ENCODE results near the gene MDH1.
A peak's percentile ranks its signal among the peaks of the same experiment; 100 is the strongest.
"Not testable (repeated sequence)": the region's sequence is repeated elsewhere in the genome, so short reads cannot be mapped to it uniquely, and the experiment has no call there.

MDH1 gene

GRCh38 chr2:63589148-63589958, 590 bp downstream of the MDH1 start:
- peak; percentile 29 for DNase-seq (ENCODE audit: low spot score)

DNA sequence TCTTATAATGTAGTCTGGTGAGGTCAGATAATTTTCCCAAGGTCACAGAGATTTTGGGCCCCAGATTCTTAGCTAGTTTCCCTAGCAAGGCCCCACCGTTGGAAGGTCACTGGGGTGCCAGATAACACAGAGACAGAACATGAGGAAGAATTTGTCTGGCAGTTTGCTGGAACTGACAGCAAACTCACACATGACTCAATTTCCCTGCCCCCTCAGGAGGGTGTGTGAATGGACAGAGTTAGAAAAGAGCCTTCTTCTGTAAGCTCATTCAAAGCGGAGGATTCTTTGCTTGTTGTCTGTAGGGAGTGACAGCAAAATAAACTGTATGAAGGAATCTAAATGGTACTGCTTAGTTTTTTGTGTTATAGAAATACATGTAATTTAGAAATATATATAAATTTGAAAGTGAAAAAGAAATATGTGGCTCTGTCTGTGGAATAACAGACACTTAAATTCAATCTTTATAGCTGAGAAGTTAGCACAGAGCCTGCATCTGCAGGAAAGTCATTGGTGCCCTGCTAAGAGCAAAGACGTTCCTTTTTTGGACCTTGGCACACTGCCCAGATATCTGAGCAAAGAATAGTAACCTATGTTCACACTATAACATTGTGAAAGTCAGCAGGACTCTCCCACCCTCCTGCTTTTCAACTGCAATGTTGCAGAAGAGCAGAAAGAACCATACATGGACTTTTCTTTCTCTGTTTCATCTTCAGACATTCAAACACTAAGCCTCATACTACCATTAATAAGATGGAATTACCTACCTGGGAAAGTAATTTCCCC, 2.1 kb downstream of the MDH1 start:
- peak; percentile 24 for DNase-seq (ENCODE audit: low spot score)

DNA sequence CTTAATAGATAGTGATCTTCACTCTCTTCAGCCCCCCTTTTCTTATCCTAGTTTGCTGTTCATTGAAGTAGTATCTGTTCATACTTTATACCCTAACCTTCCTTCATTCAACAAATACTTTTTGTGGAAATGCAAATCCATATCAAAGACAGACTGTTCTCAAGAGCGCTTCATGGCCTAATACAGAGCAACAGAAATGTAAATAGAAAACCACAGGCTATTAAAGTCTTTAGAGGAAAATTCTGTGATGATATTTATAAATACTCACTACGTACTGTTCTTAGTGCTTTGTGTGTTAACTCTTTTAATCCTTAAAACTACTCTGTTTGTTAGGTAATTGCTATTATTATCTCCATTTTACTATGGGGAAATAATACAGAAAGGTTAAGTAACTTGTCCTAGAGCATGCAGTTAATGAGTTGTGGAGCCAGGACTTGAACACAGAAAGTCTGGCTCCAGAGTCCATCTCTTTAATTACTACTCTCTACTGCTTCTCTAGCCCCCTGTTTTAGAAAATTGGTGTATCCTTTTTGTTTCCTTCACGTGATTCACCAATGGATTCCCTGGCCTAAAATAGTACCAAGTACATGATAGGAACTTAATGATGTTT, 2.9 kb downstream of the MDH1 start:
- no peak for DNase-seq (ENCODE audit: low spot score)

DNA sequence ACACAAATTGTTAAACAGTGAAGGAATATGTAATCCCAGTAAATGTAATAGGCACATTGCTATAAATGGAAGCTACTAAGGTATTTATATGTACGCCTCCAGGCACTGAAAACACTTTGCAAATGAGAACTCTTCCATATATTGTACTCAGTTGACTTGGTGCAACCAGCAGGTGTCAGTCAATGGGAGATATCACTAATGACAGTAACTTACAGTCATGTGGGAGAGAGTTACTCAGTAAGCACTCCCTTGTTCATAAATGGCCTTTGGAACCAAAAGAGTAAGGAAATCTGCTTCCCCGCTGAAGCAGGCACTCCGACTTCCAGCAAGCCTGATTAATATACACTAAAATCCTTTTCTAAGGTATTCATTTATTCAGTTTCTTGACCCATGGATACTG, 5.9 kb downstream of the MDH1 start:
- no peak for DNase-seq (ENCODE audit: low spot score)

DNA sequence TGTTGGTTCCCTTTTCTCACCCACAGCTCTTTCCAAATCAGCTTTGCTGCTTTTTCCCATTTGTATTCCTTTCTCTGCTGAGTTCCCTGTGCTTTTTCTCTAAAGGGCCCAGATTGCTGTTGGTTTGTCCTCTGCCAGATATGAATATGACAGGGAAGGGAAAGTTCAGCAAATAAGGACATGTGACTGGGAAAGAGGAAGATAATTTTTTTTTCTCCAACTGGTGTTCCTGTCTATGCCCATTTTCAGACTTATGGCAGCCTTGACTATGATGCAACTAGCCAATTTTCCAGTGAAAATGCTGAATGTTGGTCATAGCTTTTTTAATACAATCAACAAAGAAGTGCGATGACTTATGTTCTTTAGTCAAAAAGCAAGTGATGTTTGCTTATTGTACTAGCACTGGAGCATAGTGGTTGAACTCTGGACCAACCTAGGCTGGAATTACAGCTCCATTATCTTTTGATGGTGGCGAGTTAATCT, 7.7 kb downstream of the MDH1 start:
- DNase-seq (ENCODE audit: low spot score): no peak

DNA sequence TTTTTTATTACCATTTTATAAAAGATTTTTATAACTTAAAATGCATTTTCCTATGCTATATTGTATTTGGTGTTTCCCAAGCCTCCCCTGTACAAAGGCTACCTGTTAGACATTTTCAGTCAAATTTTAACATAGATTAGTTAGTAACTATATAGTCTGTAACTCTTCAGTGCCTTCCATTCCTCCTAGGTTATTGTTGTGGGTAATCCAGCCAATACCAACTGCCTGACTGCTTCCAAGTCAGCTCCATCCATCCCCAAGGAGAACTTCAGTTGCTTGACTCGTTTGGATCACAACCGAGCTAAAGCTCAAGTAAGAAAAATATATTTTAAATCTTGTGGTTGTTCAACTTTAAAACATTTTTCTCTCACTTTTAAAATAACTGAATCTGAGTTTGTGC, 10.2 kb downstream of the MDH1 start:
- no peak for DNase-seq (ENCODE audit: low spot score)

GRCh38 chr2:63600881-63601460, 12.2 kb downstream of the MDH1 start:
- DNase-seq (ENCODE audit: low spot score): no peak

GRCh38 chr2:63604666-63605065, 15.9 kb downstream of the MDH1 start:
- DNase-seq (ENCODE audit: low spot score): no peak

GRCh38 chr2:63608865-63609264, 20.1 kb downstream of the MDH1 start:
- DNase-seq (ENCODE audit: low spot score): not testable (repeated sequence)

DNA sequence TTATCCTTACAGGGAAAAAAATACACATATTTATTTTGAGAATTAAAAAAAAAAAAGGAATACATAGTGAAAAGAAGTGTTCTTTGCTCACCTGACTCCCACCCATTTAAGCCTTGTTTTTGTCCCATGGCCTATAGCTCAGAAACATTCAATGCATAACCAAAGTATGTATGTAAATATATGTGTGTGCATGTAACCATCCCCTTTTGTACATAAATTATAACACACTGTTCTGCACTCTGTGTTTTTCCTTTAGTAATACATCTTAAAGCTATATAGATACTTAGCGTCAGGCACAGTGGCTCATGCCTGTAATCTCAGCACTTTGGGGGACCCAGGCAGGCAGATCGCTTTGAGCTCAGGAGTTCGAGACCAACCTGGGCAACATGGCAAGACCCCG, 21.8 kb downstream of the MDH1 start:
- DNase-seq (ENCODE audit: low spot score): no peak

DNA sequence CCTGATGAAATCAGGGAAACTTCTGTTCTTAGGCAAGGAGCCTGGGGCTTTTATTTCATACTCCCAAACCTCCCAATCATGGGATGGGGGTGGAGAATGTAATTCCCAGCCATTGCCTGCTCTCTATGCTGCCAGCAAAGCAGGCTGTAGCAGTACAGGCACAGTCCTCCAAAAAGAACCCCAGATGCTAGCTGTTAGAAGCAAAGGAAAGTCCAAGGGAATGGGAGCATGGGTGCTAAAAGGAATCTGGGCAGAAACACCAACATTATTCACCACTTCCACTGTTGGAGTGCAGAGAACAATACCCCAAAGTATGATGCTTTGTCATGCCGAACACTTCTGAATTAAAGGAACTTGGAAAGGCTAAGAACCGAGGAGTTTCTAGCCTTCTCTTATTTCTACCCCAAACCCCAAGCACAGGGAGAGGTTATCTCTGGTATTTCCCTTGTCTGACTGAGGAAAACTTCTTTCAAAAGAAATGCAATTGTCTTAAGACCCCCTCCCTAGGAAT, 24.7 kb downstream of the MDH1 start:
- no peak for DNase-seq (ENCODE audit: low spot score)

GRCh38 chr2:63614448-63614968, 25.7 kb downstream of the MDH1 start:
- no peak for DNase-seq (ENCODE audit: low spot score)

DNA sequence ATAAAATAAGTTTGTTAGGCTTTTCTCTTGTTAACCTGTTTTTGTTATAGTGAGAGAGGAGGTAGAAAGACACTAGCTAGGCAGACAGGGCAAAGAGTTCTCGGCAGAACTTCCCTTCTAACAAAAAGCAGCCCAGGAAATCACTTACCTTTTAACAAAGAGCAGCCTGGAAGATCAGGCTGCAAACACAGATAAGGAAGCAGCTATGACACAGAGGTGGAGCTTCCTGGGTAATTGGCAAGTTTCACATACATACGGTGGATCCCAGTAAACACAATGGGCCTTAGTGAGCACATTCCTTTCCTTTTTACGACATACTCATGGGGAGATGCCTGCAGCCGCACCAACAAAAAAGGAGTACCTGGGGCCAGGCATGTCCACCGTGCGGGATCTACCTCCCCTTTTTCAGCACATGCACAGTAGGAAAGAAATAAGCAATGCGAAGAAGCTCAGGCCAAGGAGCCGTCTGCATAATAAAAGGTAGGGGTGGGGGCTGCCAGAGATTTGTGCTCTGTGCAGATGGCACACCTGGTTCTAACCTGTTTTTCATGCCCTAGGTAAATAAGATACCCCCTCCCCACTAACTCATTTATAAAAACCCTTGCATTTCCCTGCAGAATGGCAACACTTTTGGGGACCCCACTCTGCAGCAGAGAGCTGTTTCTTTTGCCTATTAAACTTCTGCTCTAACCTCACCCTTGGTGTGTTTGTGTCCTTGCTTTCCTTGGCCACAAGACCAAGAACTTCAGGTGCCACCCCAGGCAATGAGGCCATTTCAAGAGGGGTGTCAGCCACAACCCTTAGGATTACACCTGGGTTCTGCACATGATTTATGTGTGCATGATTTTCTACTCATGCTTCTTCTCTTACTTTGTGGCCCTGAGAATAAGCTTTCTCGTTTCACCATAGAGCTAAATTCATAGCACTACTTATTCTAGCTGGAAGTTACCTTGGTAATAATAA, 26.5 kb downstream of the MDH1 start:
- no peak for DNase-seq (ENCODE audit: low spot score)

DNA sequence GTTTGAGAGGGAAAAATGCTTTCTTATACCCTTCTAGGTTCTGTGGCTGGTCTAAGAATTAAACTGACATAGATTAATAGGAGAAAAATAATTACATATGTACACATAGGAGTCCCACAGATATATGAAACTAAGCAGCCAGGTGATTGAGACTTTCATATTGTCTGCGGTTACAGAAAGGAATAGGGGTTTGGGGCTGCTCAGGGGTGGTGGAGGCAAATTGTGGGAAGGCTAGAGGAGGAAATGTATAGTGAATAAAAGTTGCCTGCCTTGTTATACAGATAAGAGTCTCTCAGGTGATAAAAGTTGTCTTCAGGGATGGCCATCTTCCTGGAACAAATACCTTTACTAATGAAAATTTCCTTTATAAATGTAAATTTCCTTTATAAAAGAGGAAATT, 28.6 kb downstream of the MDH1 start:
- no peak for DNase-seq (ENCODE audit: low spot score)

DNA sequence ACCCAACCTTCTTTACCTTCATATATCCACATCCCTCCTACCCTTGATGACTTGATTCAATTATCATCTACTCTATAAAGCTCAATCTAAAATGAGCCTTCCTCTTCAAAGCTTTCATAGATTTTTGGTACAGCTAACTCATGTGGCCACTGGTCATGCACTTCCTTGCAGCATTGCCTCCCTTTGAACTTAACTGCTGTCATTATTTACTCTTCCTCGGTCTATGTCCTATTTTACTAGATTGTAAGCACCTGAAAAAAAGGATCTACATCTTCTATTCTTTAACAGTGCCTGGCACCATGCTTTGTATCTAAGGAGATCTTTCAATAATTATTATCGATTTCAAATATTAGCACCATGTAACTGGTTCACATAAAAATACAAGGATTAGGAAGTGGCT, 30.6 kb downstream of the MDH1 start:
- DNase-seq (ENCODE audit: low spot score): no peak

DNA sequence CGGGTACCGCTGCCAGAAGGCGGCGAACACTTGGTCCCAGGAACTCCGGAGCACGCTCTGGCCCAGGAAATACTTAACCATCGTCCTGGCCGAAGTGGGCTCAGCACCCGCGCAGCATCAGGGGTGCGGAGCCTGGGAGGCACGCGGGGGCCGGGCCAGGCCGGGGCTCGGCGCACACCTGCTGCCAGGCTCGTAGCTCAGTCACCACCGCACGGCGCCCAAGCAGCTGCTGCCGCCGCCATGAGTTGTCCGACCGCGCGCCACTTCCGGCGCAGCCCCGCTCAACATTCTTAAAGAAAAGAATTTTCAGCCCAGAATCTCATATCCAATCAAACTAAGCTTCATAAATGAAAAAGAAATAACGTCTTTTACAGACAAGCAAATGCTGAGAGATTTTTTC, 34.0 kb downstream of the MDH1 start:
- no peak for DNase-seq (ENCODE audit: low spot score)

DNA sequence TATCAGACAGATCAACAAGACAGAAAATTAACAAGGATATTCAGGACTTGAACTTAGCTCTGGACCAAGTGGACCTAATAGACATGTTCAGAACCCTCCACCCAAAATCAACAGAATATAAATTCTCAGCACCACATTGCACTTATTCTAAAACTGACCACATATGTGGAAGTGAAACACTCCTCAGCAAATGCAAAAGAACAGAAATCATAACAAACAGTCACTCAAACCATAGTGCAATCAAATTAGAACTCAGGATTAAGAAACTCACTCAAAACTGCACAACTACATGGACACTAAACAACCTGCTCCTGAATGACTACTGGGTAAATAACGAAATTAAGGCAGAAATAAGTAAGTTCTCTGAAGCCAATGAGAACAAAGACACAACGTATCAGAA, 35.0 kb downstream of the MDH1 start:
- not testable (repeated sequence) for DNase-seq (ENCODE audit: low spot score)

DNA sequence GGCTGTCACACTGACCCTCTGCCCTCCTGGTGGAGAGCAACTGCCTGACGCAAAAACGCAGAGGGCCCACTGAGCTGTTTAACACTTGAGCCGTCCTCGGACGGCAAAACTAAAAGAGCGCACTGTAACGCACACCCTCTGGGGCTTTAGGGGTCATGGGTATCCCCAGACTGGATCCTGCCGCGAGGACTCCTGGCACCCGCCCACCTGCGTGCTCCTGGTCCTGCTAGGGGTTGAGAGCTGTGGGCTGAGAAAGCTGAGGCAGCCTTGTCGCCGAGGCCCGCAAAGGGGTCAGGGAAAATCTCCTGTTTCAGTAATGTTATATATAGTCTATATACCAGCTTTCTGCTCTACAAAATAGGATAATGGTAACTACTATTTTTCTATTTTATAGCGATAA, 39.1 kb downstream of the MDH1 start:
- no peak for DNase-seq (ENCODE audit: low spot score)

DNA sequence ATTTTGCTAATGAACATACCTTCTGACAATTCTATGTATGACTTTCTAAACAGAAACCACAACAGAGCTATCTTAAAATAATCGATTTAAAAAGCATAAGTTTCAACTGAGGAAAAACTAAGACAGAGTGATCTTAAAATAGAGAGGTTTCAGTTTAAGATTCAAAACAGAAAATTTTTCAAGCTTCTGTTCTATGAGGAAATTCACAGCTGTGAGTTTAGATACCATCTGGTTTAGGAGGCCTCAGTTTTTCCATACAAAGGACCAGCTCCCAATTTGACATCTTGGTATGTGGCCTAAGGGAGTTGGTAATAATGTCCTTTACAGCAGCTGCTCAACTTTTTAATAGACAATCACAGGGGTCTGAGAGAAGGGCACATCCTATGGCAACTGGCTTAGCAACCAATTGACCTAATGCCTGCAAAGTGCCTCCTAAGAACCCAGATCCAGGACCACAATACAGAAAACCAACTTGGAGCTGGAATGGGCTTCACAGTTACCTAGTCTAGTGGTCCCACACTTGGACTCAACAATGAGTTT, 39.7 kb downstream of the MDH1 start:
- no peak for DNase-seq (ENCODE audit: low spot score)

DNA sequence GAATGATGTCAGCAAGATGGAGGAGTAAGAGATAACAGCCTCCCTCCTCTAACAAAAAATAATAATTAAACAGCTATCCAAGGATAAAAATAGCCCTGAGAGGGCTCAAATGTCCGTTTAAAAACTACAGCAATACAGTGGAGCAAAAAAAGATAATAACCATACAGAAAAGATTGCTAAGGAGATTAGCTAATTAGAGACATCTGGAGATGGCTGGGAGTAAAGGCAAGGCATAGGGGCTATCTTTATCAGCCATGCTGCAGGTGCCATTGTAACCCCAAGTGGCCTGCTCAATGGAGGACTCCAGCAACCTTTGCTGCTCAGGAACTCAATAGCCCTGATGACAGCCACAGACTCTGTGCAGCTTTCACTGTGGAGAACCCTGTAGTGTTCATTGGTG, 42.7 kb downstream of the MDH1 start:
- no peak for DNase-seq (ENCODE audit: low spot score)

GRCh38 chr2:63632382-63632781, 43.6 kb downstream of the MDH1 start:
- DNase-seq (ENCODE audit: low spot score): no peak
